Liver (tissue), 9 donors: ENCODE results near the gene PLAC8L1. TPM values are rescaled to one million over a fixed set of nuclear protein-coding genes. Genes with fewer than 3 reads are reported as not detected.

Experiments
- DNase-seq: peaks from one replicate; pipeline ENCODE4 v3.0.0-alpha.2; 2017; ENCODE audit warnings: low spot score
- H3K27ac ChIP-seq, 2 donors: one replicate each; pipeline ENCODE4 v1.7.0; 2013; ENCODE audit warnings: inconsistent platforms in 2 of 2, low read length in 2 of 2, control low read depth in 1 of 2, low read depth in 1 of 2, mild to moderate bottlenecking in 1 of 2
- H3K27me3 ChIP-seq, 4 donors: one replicate each; pipeline versions ENCODE4 v1.6.1 to v1.7.0; 2013; ENCODE audit warnings: low read length in 3 of 4, inconsistent platforms in 1 of 4, mild to moderate bottlenecking in 1 of 4, moderate library complexity in 1 of 4; ENCODE audit not compliant: control insufficient read depth in 4 of 4, insufficient read depth in 4 of 4
- H3K36me3 ChIP-seq, 4 donors: one replicate each; pipeline versions ENCODE4 v1.6.1 to v1.7.0; 2013; ENCODE audit warnings: low read length in 3 of 4, mild to moderate bottlenecking in 3 of 4, low read depth in 1 of 4, moderate library complexity in 1 of 4; ENCODE audit not compliant: control insufficient read depth in 4 of 4, insufficient read depth in 3 of 4
- H3K4me1 ChIP-seq, 4 donors: one replicate each; pipeline versions ENCODE4 v1.6.1 to v1.7.0; 2013; ENCODE audit warnings: low read length in 3 of 4, mild to moderate bottlenecking in 3 of 4, moderate library complexity in 1 of 4; ENCODE audit not compliant: control insufficient read depth in 4 of 4, insufficient read depth in 4 of 4
- H3K4me3 ChIP-seq, 3 donors: one replicate each; pipeline versions ENCODE4 v1.6.1 to v1.7.0; 2013; ENCODE audit warnings: low read length in 3 of 3, control low read depth in 1 of 3, low read depth in 1 of 3, mild to moderate bottlenecking in 1 of 3
- H3K9ac ChIP-seq, 2 donors: one replicate each; pipeline ENCODE4 v1.7.0; 2013; ENCODE audit warnings: low read length in 2 of 2, mild to moderate bottlenecking in 2 of 2, moderate library complexity in 2 of 2, control low read depth in 1 of 2, low read depth in 1 of 2
- H3K9me3 ChIP-seq, 4 donors: one replicate each; pipeline versions ENCODE4 v1.6.1 to v1.7.0; 2013; ENCODE audit warnings: low read length in 3 of 4; ENCODE audit not compliant: control insufficient read depth in 4 of 4
- FOXA2 ChIP-seq: IDR thresholded peaks from 2 replicates; pipeline ENCODE4 v1.6.1; 2016; ENCODE audit warnings: antibody characterized with exemption
- GABPA ChIP-seq, 2 donors: IDR thresholded peaks in 1 of 2; conservative IDR thresholded peaks in 1 of 2; 2 replicates each; pipeline ENCODE4 v1.6.1; 2016; ENCODE audit warnings: antibody characterized with exemption in 2 of 2, mild to moderate bottlenecking in 1 of 2, moderate library complexity in 1 of 2
- HNF4G ChIP-seq: IDR thresholded peaks from 2 replicates; pipeline ENCODE4 v1.6.1; 2016; ENCODE audit warnings: antibody characterized with exemption
- JUND ChIP-seq, 2 donors: IDR thresholded peaks; 2 replicates each; pipeline ENCODE4 v1.6.1; 2016; ENCODE audit warnings: antibody characterized with exemption in 2 of 2
- RAD21 ChIP-seq, 2 donors: IDR thresholded peaks; 2 replicates each; pipeline ENCODE4 v1.6.1; 2016; ENCODE audit warnings: antibody characterized with exemption in 2 of 2, mild to moderate bottlenecking in 2 of 2
- RXRA ChIP-seq, 2 donors: IDR thresholded peaks; 2 replicates each; pipeline ENCODE4 v1.6.1; 2017 to 2018; ENCODE audit warnings: antibody characterized with exemption in 2 of 2, mild to moderate bottlenecking in 1 of 2
- SP1 ChIP-seq: IDR thresholded peaks from 2 replicates; pipeline ENCODE4 v1.6.1; 2018; ENCODE audit warnings: antibody characterized with exemption, mild to moderate bottlenecking
- TAF1 ChIP-seq: conservative IDR thresholded peaks from 2 replicates; pipeline ENCODE4 v1.6.1; 2016; ENCODE audit warnings: antibody characterized with exemption, mild to moderate bottlenecking
- YY1 ChIP-seq: IDR thresholded peaks from 2 replicates; pipeline ENCODE4 v1.6.1; 2016; ENCODE audit warnings: antibody characterized with exemption, mild to moderate bottlenecking
- WGBS: extraction: QIAGEN DNeasy Blood & Tissue Kit; methylation state at CpG from one replicate; pipeline ENCODE4 v1.1.7; 2013; 5-methylcytosine and 5-hydroxymethylcytosine counted together
- polyA plus RNA-seq, 2 donors: library from polyadenylated mRNA; stranded (reverse) in 1 of 2; unstranded in 1 of 2; fragments of 200-250 nt in 1 of 2; fragments of >200 nt in 1 of 2; fragmentation: Nextera tagmentation in 1 of 2; extraction: Ambion mirVana in 1 of 2; gene quantifications; one replicate each; pipeline versions ENCODE4 v1.2.1 to v1.2.3, GENCODE V29; 2013 to 2015
- total RNA-seq, 2 donors: library from RNA; depleted of rRNA; stranded (reverse); fragments of >200 nt; gene quantifications; one replicate each; pipeline ENCODE4 v1.2.3, GENCODE V29; 2014
- TF ChIP-seq, protein P1 (sequence below): IDR thresholded peaks from 2 replicates; pipeline ENCODE4 v1.6.1; 2016; ENCODE audit warnings: antibody characterized with exemption, mild to moderate bottlenecking
- TF ChIP-seq, protein P2 (sequence below): IDR thresholded peaks from 2 replicates; pipeline ENCODE4 v1.6.1; 2016; ENCODE audit warnings: antibody characterized with exemption
- TF ChIP-seq, protein P3 (sequence below): IDR thresholded peaks from 2 replicates; pipeline ENCODE4 v1.6.1; 2016; ENCODE audit warnings: antibody characterized with exemption
- TF ChIP-seq, protein P4 (sequence below): IDR thresholded peaks from 2 replicates; pipeline ENCODE4 v1.6.1; 2016; ENCODE audit warnings: antibody characterized with exemption
- TF ChIP-seq, protein P5 (sequence below): fragments of 150-350 bp; IDR thresholded peaks from 2 replicates; pipeline ENCODE4 v1.5.1; 2017; ENCODE audit warnings: improper control_type of control experiment, low read depth, low read length; ENCODE audit not compliant: missing input control
- donor health status: healthy.
- donor health status: healthy.
- donor health status: healthy.
- donor health status: healthy.
- donor health status: healthy.

The PLAC8L1 gene
- total and polyA plus RNA-seq, 4 donors = 0.28 TPM; not detected in 3

DNA sequence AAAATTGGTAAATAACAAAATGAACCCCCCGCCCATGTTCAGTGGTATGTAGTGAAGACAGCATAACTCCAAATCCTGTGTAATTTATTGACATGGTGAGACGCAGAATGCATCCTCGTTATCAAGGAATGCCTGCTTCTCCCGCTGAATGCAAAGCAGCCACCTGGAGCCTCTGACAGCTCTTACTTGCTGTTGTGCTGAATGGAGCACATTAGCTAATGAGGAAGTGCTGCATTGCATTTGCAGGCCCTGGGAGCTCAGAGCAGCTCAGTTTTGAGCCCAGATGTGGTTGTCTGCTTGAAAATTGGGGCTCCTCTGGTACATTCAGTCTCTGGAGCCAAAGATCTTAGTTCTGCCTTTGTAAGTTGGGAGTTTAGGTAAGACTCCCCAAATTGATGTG is 28.9 kb downstream of the PLAC8L1 start:
- no peak overlapping the region for H3K27ac ChIP-seq
- DNase-seq = no peak

DNA sequence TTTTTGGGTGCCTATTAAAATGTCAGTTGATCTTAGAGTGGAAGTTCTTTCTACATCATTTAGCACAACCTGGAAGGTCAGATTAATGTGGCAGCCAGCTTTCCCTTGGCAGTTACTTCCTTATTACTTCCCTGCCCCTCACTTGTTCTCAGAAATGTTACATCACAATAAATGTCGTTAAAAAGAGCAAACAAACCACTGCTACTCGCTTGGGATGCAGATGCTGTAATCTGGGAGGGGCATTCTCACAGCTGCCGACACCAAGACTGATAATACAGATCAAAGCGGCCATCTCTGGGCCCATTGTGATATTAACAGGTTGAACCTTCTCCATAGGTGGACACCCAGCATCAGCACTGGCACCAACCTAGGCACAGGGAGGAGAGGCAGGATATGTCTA is 29.3 kb downstream of the PLAC8L1 start:
- no peak for TF ChIP-seq FOXA2
- TF ChIP-seq TAF1 = no peak
- no peak for TF ChIP-seq HNF4G
- no peak for TF ChIP-seq YY1
- no peak for TF ChIP-seq JUND (IDR thresholded peaks at IDR 0.05)
- TF ChIP-seq, protein P1, sequence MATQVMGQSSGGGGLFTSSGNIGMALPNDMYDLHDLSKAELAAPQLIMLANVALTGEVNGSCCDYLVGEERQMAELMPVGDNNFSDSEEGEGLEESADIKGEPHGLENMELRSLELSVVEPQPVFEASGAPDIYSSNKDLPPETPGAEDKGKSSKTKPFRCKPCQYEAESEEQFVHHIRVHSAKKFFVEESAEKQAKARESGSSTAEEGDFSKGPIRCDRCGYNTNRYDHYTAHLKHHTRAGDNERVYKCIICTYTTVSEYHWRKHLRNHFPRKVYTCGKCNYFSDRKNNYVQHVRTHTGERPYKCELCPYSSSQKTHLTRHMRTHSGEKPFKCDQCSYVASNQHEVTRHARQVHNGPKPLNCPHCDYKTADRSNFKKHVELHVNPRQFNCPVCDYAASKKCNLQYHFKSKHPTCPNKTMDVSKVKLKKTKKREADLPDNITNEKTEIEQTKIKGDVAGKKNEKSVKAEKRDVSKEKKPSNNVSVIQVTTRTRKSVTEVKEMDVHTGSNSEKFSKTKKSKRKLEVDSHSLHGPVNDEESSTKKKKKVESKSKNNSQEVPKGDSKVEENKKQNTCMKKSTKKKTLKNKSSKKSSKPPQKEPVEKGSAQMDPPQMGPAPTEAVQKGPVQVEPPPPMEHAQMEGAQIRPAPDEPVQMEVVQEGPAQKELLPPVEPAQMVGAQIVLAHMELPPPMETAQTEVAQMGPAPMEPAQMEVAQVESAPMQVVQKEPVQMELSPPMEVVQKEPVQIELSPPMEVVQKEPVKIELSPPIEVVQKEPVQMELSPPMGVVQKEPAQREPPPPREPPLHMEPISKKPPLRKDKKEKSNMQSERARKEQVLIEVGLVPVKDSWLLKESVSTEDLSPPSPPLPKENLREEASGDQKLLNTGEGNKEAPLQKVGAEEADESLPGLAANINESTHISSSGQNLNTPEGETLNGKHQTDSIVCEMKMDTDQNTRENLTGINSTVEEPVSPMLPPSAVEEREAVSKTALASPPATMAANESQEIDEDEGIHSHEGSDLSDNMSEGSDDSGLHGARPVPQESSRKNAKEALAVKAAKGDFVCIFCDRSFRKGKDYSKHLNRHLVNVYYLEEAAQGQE = no peak
- TF ChIP-seq, protein P2, sequence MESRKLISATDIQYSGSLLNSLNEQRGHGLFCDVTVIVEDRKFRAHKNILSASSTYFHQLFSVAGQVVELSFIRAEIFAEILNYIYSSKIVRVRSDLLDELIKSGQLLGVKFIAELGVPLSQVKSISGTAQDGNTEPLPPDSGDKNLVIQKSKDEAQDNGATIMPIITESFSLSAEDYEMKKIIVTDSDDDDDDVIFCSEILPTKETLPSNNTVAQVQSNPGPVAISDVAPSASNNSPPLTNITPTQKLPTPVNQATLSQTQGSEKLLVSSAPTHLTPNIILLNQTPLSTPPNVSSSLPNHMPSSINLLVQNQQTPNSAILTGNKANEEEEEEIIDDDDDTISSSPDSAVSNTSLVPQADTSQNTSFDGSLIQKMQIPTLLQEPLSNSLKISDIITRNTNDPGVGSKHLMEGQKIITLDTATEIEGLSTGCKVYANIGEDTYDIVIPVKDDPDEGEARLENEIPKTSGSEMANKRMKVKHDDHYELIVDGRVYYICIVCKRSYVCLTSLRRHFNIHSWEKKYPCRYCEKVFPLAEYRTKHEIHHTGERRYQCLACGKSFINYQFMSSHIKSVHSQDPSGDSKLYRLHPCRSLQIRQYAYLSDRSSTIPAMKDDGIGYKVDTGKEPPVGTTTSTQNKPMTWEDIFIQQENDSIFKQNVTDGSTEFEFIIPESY = no peak
- no peak for TF ChIP-seq GABPA (IDR thresholded peaks at IDR 0.05 in 1 of 2, conservative IDR thresholded peaks at IDR 0.05 in 1 of 2)
- no peak for TF ChIP-seq RXRA (IDR thresholded peaks at IDR 0.05)
- TF ChIP-seq, protein P3, sequence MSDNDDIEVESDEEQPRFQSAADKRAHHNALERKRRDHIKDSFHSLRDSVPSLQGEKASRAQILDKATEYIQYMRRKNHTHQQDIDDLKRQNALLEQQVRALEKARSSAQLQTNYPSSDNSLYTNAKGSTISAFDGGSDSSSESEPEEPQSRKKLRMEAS = no peak
- TF ChIP-seq SP1 = no peak
- TF ChIP-seq, protein P4, sequence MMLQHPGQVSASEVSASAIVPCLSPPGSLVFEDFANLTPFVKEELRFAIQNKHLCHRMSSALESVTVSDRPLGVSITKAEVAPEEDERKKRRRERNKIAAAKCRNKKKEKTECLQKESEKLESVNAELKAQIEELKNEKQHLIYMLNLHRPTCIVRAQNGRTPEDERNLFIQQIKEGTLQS = no peak
- TF ChIP-seq RAD21 (IDR thresholded peaks at IDR 0.05) = no peak
- TF ChIP-seq, protein P5, sequence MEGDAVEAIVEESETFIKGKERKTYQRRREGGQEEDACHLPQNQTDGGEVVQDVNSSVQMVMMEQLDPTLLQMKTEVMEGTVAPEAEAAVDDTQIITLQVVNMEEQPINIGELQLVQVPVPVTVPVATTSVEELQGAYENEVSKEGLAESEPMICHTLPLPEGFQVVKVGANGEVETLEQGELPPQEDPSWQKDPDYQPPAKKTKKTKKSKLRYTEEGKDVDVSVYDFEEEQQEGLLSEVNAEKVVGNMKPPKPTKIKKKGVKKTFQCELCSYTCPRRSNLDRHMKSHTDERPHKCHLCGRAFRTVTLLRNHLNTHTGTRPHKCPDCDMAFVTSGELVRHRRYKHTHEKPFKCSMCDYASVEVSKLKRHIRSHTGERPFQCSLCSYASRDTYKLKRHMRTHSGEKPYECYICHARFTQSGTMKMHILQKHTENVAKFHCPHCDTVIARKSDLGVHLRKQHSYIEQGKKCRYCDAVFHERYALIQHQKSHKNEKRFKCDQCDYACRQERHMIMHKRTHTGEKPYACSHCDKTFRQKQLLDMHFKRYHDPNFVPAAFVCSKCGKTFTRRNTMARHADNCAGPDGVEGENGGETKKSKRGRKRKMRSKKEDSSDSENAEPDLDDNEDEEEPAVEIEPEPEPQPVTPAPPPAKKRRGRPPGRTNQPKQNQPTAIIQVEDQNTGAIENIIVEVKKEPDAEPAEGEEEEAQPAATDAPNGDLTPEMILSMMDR = no peak
- Histone ChIP-seq H3K27ac (no peak overlapping the region), H3K36me3 (peaks cover 0 to 2% (median under 1%) of the 10 kb centered on the region in 4 donors), H3K9ac (no peak overlapping the region), H3K4me3 (no peak overlapping the region), H3K9me3 (no peaks in the 10 kb centered on the region), H3K27me3 (no peaks in the 10 kb centered on the region), H3K4me1 (no peaks in the 10 kb centered on the region)
- WGBS = 47% methylated on average over 4 of the region's 4 CpGs
- DNase-seq = no peak

More for the DNA sequence above, 28.9 kb downstream of the PLAC8L1 start:
- 80% methylated on average over 4 of the region's 4 CpGs for WGBS
- Histone ChIP-seq H3K9me3 (no peaks in the 10 kb centered on the region), H3K4me1 (no peaks in the 10 kb centered on the region), H3K4me3 (no peak overlapping the region), H3K9ac (no peak overlapping the region), H3K27me3 (no peaks in the 10 kb centered on the region), H3K36me3 (peaks cover 0 to 2% (median under 1%) of the 10 kb centered on the region in 4 donors)
- no peak for TF ChIP-seq FOXA2
